AG04450 (cell line): ENCODE measurements around the gene NHLRC4. TPM values are rescaled to one million over a fixed set of nuclear protein-coding genes. Genes with fewer than 3 reads are reported as not detected.

ENCODE experiments used
- CTCF ChIA-PET: fragments of 300-600, 350-600 bp; formaldehyde crosslinking; extraction: SDS; loops from one replicate; lab custom pipeline; 2022; ENCODE audit warnings: antibody characterized with exemption, inconsistent platforms; lab: Charles Lee
- POLR2A ChIA-PET: fragments of 350-600 bp; formaldehyde crosslinking; extraction: SDS; loops from one replicate; lab custom pipeline; 2021; ENCODE audit warnings: antibody characterized with exemption, inconsistent platforms; lab: Yijun Ruan, JAX
- DNase-seq: peaks from one replicate; pipeline ENCODE4 v3.0.0-alpha.2; 2011; ENCODE audit warnings: low read depth, low spot score
- H3K27ac ChIP-seq: one replicate; pipeline ENCODE4 v1.5.1; 2012; ENCODE audit warnings: low read depth, low read length, control low read depth
- H3K27me3 ChIP-seq: one replicate; pipeline ENCODE4 v1.6.0; 2012; ENCODE audit warnings: low read length; ENCODE audit not compliant: control insufficient read depth, insufficient read depth
- H3K4me3 ChIP-seq: 2 replicates; pipeline ENCODE4 v1.5.1; 2011; ENCODE audit warnings: mild to moderate bottlenecking, low read depth, low read length, control low read depth
- H3K9me3 ChIP-seq: 2 replicates; pipeline ENCODE4 v1.5.1; 2012; ENCODE audit warnings: low read length; ENCODE audit not compliant: control insufficient read depth, insufficient read depth
- polyA plus RNA-seq: library from polyadenylated mRNA; depleted of rRNA; stranded (reverse); fragments of >200 nt; gene quantifications from 2 replicates; pipeline ENCODE4 v1.2.3, GENCODE V29; 2011
- TF ChIP-seq, protein P1 (sequence below): IDR thresholded peaks from 2 replicates; pipeline ENCODE4 v1.5.1; 2011; ENCODE audit warnings: low read depth, low read length, control low read depth, inconsistent platforms

The NHLRC4 gene
- polyA plus RNA-seq, 1 experiment = 0.45 TPM

DNA sequence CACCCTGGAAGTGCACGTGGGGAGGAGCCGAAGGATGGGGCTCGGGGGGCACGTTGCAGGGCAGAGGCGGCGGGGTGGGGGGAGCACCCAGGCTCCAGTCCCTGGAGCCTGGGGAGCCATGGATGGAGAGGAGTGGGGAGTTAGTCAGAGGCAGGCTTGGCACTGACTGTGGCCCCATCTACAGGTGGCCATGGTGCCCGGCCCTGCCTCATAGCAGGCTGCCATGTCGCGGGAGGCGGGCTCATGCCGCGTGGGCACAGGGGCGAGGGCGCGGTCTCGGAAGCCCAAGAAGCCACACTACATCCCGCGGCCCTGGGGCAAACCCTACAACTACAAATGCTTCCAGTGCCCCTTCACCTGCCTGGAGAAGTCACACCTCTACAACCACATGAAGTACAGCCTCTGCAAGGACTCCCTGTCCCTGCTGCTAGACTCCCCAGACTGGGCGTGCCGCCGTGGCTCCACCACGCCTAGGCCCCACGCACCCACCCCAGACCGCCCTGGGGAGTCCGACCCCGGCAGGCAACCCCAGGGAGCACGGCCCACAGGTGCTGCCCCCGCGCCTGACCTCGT is 3.6 kb upstream of the NHLRC4 start:
- H3K4me3 ChIP-seq = no peak overlapping the region
- DNase-seq = no peak
- POLR2A ChIA-PET = no interaction called here
- peaks cover 3% of the 10 kb centered on the region; the same call in 1 of the 2 replicates for H3K9me3 ChIP-seq
- CTCF ChIA-PET = no interaction called here
- H3K27ac ChIP-seq = no peak overlapping the region
- TF ChIP-seq, protein P1, sequence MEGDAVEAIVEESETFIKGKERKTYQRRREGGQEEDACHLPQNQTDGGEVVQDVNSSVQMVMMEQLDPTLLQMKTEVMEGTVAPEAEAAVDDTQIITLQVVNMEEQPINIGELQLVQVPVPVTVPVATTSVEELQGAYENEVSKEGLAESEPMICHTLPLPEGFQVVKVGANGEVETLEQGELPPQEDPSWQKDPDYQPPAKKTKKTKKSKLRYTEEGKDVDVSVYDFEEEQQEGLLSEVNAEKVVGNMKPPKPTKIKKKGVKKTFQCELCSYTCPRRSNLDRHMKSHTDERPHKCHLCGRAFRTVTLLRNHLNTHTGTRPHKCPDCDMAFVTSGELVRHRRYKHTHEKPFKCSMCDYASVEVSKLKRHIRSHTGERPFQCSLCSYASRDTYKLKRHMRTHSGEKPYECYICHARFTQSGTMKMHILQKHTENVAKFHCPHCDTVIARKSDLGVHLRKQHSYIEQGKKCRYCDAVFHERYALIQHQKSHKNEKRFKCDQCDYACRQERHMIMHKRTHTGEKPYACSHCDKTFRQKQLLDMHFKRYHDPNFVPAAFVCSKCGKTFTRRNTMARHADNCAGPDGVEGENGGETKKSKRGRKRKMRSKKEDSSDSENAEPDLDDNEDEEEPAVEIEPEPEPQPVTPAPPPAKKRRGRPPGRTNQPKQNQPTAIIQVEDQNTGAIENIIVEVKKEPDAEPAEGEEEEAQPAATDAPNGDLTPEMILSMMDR = no peak
- peaks cover 31% of the 10 kb centered on the region for H3K27me3 ChIP-seq

DNA sequence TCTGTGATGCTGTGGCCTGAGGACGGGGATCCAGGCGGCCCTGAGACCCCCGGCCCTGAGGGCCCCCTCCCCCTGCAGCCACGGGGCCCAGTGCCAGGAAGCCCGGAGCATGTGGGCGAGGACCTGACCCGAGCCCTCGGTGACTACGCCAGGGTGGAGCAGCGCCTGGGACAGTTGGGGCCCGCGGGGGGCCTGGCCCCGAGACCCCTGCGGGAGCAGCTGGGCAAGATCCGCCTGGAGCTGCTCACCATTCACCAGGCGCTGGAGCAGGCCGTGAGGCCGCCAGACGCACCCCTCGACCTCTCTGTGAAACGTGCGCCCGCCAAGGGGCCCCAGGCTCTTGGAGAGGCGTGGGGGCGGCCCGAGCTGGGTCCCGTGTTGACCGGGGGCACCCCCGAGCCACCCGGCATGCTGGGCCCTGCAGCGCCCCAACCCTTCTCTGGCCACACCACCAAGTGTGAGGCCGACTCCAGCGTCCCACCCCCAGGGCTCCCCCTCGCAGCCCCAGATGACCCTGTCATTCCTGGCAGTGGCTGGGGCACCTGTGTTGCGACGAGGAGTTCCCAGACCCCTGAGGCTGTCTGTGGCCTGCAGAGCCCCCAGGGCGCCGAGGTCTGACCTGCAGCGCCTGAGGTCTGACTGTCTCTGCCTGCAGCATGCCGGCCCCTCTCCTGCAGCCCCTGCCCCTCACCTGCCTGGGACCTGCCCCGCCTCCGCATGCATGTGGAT is 2.0 kb upstream of the NHLRC4 start:
- DNase-seq = no peak
- Histone ChIP-seq H3K4me3 (no peak overlapping the region), H3K27ac (no peak overlapping the region), H3K9me3 (peaks cover 3% of the 10 kb centered on the region; the same call in 1 of the 2 replicates), H3K27me3 (peaks cover 16% of the 10 kb centered on the region)
- ChIA-PET POLR2A (no interaction called here), CTCF (no interaction called here)
- TF ChIP-seq, protein P1 = no peak

DNA sequence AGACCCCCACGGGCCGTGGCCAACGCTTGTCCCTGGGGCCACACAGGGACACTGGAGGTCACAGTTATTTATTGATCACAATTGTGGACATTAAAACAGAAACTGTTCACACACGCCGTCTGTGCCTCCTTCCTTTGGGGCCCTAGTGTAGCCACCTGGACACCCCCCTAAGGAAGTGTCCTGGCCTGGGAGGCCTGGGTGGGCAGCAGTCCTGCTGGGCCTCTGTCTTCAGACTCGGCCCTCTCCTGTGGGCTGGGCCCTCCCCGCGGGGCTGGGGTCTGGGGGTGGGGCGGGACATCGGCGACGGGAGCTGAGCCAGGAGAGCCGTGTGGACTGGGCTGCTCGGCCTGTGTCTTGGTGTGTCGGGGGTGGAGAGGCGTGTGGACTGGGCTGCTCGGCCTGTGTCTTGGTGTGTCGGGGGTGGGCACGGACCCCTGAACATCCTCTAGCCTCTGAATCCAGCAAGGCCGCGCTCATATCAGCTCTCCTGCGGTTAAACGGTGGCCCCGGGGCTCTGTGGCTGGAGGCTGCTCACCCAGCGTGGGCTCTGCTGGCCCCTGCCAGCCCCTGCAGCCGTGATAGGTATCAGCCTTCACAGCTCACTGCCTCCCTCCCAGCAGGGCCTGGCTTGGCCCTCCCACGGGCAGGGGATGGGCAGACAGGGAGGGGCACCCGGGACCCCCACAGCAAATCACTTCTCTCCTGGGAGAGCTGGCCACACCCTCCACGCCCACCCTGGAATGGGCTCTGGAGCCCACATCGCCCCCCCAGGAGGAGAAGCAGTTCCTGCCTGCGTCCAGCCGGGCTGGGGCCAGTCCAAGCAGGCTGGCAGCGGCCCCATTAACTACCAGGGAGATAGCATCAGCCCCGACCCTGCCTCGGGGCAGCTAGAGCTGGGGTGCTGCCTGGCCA is 1.1 kb upstream of the NHLRC4 start:
- H3K27me3 ChIP-seq = peaks cover 16% of the 10 kb centered on the region
- DNase-seq = no peak
- ChIA-PET POLR2A (interaction anchor here (1.0 kb wide), 1 partner anchor 10 kb away, joined by 3 read pairs; no protein-coding TSS in a partner anchor), CTCF (no interaction called here)
- TF ChIP-seq, protein P1 = no peak
- no peak overlapping the region for H3K27ac ChIP-seq
- no peak overlapping the region for H3K4me3 ChIP-seq
- peaks cover 3% of the 10 kb centered on the region; the same call in 1 of the 2 replicates for H3K9me3 ChIP-seq

DNA sequence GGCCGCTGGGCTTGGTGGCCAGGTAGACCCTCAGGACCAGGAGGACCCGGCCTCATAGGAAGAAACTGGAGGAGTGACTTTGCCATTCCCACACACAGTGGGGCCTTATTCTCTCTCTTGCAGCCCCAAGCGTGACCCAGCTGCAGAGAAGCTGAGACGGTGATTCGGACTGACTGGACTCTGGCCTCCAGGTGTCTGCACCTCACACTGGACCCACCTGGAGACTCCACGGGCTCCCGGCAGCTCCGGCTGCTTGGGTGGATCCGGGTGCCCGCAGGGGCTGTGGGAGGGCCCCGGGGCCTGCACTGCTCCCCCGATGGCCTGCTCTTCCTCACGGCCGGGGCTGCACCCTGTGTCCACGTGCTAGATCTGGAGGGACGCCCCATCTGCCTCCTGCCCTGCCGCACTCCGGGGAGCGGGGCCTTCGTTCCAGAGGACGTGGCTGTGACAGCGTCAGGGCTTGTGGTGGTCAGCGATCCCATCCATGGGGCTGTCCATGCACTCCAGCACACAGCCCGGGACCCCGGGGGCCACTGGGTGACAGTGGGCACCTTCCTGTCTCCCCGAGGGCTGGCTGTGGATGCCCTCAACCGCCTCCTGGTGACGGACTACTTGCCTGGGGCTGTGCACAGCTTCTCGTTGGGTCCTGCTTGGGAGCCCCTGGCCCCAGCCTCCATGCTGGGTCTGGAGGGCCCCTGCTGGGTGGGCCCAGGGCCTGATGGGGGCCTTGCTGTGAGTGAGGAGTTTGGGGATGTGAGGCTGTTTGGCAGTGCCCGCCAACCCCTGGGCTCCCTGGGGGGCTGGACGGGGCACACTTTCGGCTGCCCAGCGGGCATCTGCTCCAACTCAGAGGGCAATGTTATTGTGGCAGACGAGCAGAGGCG is 810 bp downstream of the NHLRC4 start:
- H3K4me3 ChIP-seq = 0 out of 2 replicates have a peak overlapping the region, but pooled peaks have one; percentile 23
- no peak for DNase-seq
- H3K27me3 ChIP-seq = no peaks in the 10 kb centered on the region
- no peaks in the 10 kb centered on the region; the same call in 1 of the 2 replicates for H3K9me3 ChIP-seq
- ChIA-PET CTCF (interaction anchor here (0.7 kb wide), 1 partner anchor 100 kb away, joined by 4 read pairs; no protein-coding TSS in a partner anchor), POLR2A (no interaction called here)
- no peak overlapping the region for H3K27ac ChIP-seq
- TF ChIP-seq, protein P1 = no peak
